Caco-2 (cell line): ENCODE measurements around the gene ENO3. TPM values are rescaled to one million over a fixed set of nuclear protein-coding genes. Genes with fewer than 3 reads are reported as not detected.

Experiments used
- BruUV-seq: library from RNA; stranded (reverse); fragments of 400-500 nt; replicated peaks from 2 replicates; lab custom pipeline; 2021; lab: Mats Ljungman, UMichigan
- CTCF ChIA-PET: fragments of 300-600 bp; sonication (Branson Sonifier 250); formaldehyde crosslinking; loops from one replicate; lab custom pipeline; 2022; ENCODE audit warnings: antibody characterized with exemption; lab: Charles Lee
- POLR2A ChIA-PET: fragments of 300-600 bp; sonication (Branson Sonifier 250); formaldehyde crosslinking; loops from one replicate; lab custom pipeline; 2022; ENCODE audit warnings: antibody characterized with exemption; lab: Charles Lee
- DNase-seq, 2 experiments: peaks; one replicate each; pipeline versions ENCODE4 v3.0.0 to v3.0.0-alpha.2; 2020 to 2022
- H3K27me3 ChIP-seq: replicated peaks from 2 replicates; pipeline ENCODE4 v1.6.0; 2011; ENCODE audit warnings: low read length; ENCODE audit not compliant: control insufficient read depth, insufficient read depth
- H3K36me3 ChIP-seq: 2 replicates; pipeline ENCODE4 v1.5.1; 2011; ENCODE audit warnings: low read length; ENCODE audit not compliant: control insufficient read depth, insufficient read depth
- H3K4me1 ChIP-seq: fragments of 250-450 bp; sonication (Bioruptor Pico); 2 replicates; pipeline ENCODE4 v1.5.1; 2020; ENCODE audit warnings: mild to moderate bottlenecking
- H3K4me3 ChIP-seq: 2 replicates; pipeline ENCODE4 v1.5.1; 2011; ENCODE audit warnings: low read depth, mild to moderate bottlenecking, control low read depth, low read length
- H3K9me3 ChIP-seq: fragments of 250-450 bp; sonication (Bioruptor Pico); 2 replicates; pipeline ENCODE4 v1.5.1; 2020; ENCODE audit warnings: mild to moderate bottlenecking, moderate library complexity
- H3K27ac Mint-ChIP-seq: one replicate; pipeline ENCODE4 v1.8.0; 2022; ENCODE audit warnings: mixed read lengths; ENCODE audit not compliant: unreplicated experiment
- H3K27me3 Mint-ChIP-seq: one replicate; pipeline ENCODE4 v1.8.0; 2022; ENCODE audit warnings: mixed read lengths; ENCODE audit not compliant: insufficient read depth, unreplicated experiment
- H3K36me3 Mint-ChIP-seq: one replicate; pipeline ENCODE4 v1.8.0; 2022; ENCODE audit warnings: mild to moderate bottlenecking, mixed read lengths; ENCODE audit not compliant: insufficient read depth, unreplicated experiment
- H3K4me1 Mint-ChIP-seq: one replicate; pipeline ENCODE4 v1.8.0; 2022; ENCODE audit warnings: low read depth, mixed read lengths; ENCODE audit not compliant: unreplicated experiment
- H3K4me3 Mint-ChIP-seq: one replicate; pipeline ENCODE4 v1.8.0; 2022; ENCODE audit warnings: mild to moderate bottlenecking, moderate library complexity, mixed read lengths; ENCODE audit not compliant: unreplicated experiment
- H3K9me3 Mint-ChIP-seq: one replicate; pipeline ENCODE4 v1.8.0; 2022; ENCODE audit warnings: mixed read lengths; ENCODE audit not compliant: unreplicated experiment
- intact Hi-C: fragments of 100-400 bp; cut with micrococcal nuclease; formaldehyde crosslinking; loops from one replicate; pipeline ENCODE4 v1.10.0; 2022; ENCODE audit not compliant: unreplicated experiment
- total RNA-seq: library from RNA; stranded (reverse); gene quantifications from 2 replicates; pipeline ENCODE4 v1.2.3, GENCODE V29; 2022
- TF ChIP-seq, protein P1 (sequence below), 2 experiments: fragments of 200-600 bp in 1 of 2; IDR thresholded peaks; 1 replicate in 1 of 2; 2 replicates in 1 of 2; pipeline versions ENCODE4 v1.5.1 to v1.8.0; 2011 to 2022; ENCODE audit warnings: antibody characterized with exemption in 1 of 2, control low read depth in 1 of 2, inconsistent platforms in 1 of 2, low read depth in 1 of 2, low read length in 1 of 2, mild to moderate bottlenecking in 1 of 2, moderate library complexity in 1 of 2; ENCODE audit not compliant: insufficient read depth in 1 of 2, severe bottlenecking in 1 of 2, unreplicated experiment in 1 of 2

The ENO3 gene
- total RNA-seq, 1 experiment from 2014 or later, result 8.1 TPM

DNA sequence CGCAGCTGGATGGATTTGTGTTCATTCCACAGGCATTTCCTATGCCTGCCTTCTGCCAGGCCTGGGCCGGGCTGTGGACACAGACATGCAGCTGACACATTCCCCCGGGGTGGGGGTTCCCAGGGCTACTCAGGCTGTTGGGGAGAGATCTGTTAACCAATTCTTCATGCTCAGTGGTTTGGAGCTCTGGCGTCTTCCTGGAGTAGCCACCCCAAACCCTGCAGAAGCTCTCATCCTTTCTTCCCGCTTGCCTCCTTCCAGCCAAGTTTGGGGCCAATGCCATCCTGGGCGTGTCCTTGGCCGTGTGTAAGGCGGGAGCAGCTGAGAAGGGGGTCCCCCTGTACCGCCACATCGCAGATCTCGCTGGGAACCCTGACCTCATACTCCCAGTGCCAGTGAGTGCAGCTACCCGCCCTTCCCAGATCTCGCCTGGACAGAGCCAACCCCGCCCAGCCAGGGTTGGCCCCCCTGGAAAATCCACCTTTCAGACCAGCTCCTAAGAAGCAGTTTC, 2.6 kb downstream of the ENO3 start:
- BruUV-seq, result no TSS peak
- CTCF ChIA-PET, result no interaction called here
- Histone ChIP-seq H3K9me3 (no peaks in the 10 kb centered on the region), H3K4me3 (no peak overlapping the region), H3K27me3 (no peaks in the 10 kb centered on the region), H3K36me3 (no peaks in the 10 kb centered on the region), H3K4me1 (peaks cover 8% of the 10 kb centered on the region)
- TF ChIP-seq, protein P1, sequence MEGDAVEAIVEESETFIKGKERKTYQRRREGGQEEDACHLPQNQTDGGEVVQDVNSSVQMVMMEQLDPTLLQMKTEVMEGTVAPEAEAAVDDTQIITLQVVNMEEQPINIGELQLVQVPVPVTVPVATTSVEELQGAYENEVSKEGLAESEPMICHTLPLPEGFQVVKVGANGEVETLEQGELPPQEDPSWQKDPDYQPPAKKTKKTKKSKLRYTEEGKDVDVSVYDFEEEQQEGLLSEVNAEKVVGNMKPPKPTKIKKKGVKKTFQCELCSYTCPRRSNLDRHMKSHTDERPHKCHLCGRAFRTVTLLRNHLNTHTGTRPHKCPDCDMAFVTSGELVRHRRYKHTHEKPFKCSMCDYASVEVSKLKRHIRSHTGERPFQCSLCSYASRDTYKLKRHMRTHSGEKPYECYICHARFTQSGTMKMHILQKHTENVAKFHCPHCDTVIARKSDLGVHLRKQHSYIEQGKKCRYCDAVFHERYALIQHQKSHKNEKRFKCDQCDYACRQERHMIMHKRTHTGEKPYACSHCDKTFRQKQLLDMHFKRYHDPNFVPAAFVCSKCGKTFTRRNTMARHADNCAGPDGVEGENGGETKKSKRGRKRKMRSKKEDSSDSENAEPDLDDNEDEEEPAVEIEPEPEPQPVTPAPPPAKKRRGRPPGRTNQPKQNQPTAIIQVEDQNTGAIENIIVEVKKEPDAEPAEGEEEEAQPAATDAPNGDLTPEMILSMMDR (IDR thresholded peaks at IDR 0.05; ENCODE audit: insufficient read depth in 1 of 2, low read depth in 1 of 2, low read length in 1 of 2, severe bottlenecking in 1 of 2, unreplicated experiment in 1 of 2), result no peak
- intact Hi-C loops, result no loop called here
- H3K36me3 Mint-ChIP-seq, result peaks cover 4% of the 10 kb centered on the region
- POLR2A ChIA-PET, result interaction anchor here (3.0 kb wide), 1 partner anchor 14 kb away, joined by 13 read pairs; the partner anchor contains the start of genes RNF167 and SLC25A11
- DNase-seq, result no peak
- H3K27ac Mint-ChIP-seq, result no peak overlapping the region
- no peaks in the 10 kb centered on the region for H3K9me3 Mint-ChIP-seq
- H3K4me1 Mint-ChIP-seq, result peaks cover 10% of the 10 kb centered on the region
- H3K4me3 Mint-ChIP-seq, result no peak overlapping the region
- H3K27me3 Mint-ChIP-seq, result no peaks in the 10 kb centered on the region

DNA sequence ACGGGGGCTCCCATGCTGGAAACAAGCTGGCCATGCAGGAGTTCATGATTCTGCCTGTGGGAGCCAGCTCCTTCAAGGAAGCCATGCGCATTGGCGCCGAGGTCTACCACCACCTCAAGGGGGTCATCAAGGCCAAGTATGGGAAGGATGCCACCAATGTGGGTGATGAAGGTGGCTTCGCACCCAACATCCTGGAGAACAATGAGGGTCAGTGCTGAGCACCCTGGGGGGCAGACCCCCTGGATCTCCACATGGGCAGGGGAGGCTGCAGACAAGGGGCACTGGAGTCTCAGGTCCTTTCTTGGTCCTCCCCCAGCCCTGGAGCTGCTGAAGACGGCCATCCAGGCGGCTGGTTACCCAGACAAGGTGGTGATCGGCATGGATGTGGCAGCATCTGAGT, 4.2 kb downstream of the ENO3 start:
- Histone ChIP-seq H3K4me1 (peaks cover 8% of the 10 kb centered on the region), H3K4me3 (no peak overlapping the region), H3K9me3 (no peaks in the 10 kb centered on the region), H3K27me3 (no peaks in the 10 kb centered on the region), H3K36me3 (no peaks in the 10 kb centered on the region)
- Mint-ChIP-seq H3K36me3 (peaks cover 11% of the 10 kb centered on the region), H3K27me3 (no peaks in the 10 kb centered on the region), H3K9me3 (no peaks in the 10 kb centered on the region), H3K4me3 (no peak overlapping the region), H3K27ac (no peak overlapping the region), H3K4me1 (peaks cover 11% of the 10 kb centered on the region)
- no TSS peak for BruUV-seq
- no peak for DNase-seq
- ChIA-PET CTCF (no interaction called here), POLR2A (no interaction called here)
- TF ChIP-seq, protein P1 (IDR thresholded peaks at IDR 0.05; ENCODE audit: insufficient read depth in 1 of 2, low read depth in 1 of 2, low read length in 1 of 2, severe bottlenecking in 1 of 2, unreplicated experiment in 1 of 2), result no peak
- intact Hi-C loops, result no loop called here

DNA sequence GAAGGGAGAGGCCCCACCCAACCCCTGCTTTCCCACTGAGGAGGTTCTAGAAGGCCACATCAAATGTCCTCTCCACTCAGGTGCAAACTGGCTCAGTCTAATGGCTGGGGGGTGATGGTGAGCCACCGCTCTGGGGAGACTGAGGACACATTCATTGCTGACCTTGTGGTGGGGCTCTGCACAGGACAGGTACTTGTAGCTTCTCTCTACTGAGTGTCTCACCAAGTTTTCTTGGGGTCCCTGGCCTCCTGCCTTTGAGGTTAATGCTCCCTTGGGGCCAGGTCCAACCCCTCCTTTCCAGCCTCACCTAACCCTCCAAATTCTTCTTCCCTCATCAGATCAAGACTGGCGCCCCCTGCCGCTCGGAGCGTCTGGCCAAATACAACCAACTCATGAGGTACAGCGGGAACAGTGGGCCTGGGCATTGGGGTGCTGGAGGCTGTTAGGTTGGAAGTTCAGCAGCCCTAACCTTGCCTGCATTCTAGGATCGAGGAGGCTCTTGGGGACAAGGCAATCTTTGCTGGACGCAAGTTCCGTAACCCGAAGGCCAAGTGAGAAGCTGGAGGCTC, 5.7 kb downstream of the ENO3 start:
- intact Hi-C loops, result no loop called here
- no TSS peak for BruUV-seq
- Histone ChIP-seq H3K4me3 (no peak overlapping the region), H3K27me3 (no peaks in the 10 kb centered on the region), H3K9me3 (no peaks in the 10 kb centered on the region), H3K36me3 (no peaks in the 10 kb centered on the region), H3K4me1 (peaks cover 3% of the 10 kb centered on the region; the same call in 1 of the 2 replicates)
- CTCF ChIA-PET, result no interaction called here
- H3K27me3 Mint-ChIP-seq, result no peaks in the 10 kb centered on the region
- H3K4me1 Mint-ChIP-seq, result peaks cover 9% of the 10 kb centered on the region
- no peak for DNase-seq
- no peak overlapping the region for H3K4me3 Mint-ChIP-seq
- POLR2A ChIA-PET, result no interaction called here
- TF ChIP-seq, protein P1 (IDR thresholded peaks at IDR 0.05; ENCODE audit: insufficient read depth in 1 of 2, low read depth in 1 of 2, low read length in 1 of 2, severe bottlenecking in 1 of 2, unreplicated experiment in 1 of 2), result no peak
- H3K9me3 Mint-ChIP-seq, result no peaks in the 10 kb centered on the region
- no peak overlapping the region for H3K27ac Mint-ChIP-seq
- H3K36me3 Mint-ChIP-seq, result peaks cover 11% of the 10 kb centered on the region
